Kidney capillary endothelial cell (primary cell): ENCODE data around the gene CSMD2.

ENCODE experiments used
- DNase-seq: peaks from one replicate; pipeline ENCODE4 v3.0.0-alpha.2; 2018; ENCODE audit warnings: low spot score

Gene CSMD2

DNA sequence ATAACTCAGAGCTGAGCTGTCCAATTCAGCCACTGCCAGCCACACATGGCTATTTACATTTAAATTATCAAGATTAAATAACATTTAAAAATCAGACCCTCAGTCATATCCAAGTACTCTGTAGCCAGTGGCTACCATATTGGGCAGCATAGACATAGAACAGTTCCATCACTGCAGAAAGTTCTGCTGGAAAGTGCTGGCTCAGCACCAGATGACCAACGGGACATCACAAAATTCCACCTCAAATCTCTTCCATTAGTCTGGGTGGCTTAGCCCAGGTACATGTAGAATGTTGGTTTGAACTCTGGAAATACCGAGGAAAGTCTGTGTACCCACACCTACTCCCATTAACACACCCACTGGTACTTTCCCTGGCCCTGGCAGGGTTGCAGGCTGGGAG, 563.3 kb downstream of the CSMD2 start:
- no peak for DNase-seq

- no peak for DNase-seq
Measured at GRCh38 chr1:33599516-33600115, 565.4 kb downstream of the CSMD2 start.

DNA sequence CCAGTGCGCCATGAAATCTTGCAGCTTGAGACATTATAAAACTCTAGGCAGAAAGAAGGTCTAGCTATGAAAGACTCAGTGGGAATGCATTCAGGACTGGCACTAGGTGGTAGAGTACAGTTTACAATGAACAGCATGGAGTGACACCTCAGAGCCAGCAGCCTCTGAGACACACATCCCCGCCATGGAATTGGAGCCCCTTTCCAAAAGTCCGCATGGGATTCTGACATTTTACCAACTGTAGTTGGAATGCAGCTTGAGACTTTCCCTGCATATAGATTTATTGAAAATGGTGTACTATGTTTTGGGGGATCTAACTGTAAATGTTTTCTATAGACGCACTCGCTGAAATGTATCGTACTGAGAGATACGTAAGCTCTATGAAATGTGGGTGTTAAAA, 576.3 kb downstream of the CSMD2 start:
- DNase-seq, result no peak

- no peak for DNase-seq
Measured at GRCh38 chr1:33586795-33587194, 578.2 kb downstream of the CSMD2 start.

DNA sequence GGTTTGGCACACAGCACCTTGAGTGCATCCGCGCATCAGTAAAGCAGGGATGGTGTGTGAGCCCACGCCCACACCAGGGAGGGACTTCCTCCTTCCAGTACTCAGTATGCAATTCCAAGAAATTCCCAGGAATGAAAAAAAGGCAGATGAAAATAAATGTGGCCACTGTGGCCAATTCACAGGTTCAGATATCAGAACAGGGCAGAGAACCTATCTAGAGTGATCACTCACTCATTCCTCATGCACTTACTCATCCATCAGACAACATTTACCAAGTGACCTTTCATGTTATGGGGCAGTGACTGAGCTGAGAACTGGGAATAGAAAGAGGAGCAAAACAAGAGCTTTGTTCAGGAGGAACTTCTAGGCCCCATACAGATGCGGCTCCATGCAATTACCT, 578.9 kb downstream of the CSMD2 start:
- DNase-seq, result no peak

DNA sequence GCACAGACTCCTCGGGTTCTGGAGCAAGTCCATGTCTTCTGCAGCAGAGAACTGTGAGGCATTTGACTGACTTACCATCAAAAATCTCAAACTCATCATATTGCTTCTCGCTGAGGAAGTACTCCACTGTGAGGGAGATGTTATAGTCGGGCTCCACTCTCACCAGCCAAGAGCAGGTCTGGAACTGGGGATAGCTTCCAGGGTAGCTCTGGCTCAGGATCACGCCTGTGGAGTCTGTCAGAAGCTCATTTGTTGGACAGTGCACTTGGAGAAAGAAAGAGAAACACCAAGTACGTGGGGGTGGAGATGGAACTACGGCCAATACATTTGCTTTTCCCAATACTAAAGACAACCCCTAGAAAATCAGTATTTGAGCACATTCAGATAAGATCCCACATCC, 581.5 kb downstream of the CSMD2 start:
- DNase-seq, result no peak

DNA sequence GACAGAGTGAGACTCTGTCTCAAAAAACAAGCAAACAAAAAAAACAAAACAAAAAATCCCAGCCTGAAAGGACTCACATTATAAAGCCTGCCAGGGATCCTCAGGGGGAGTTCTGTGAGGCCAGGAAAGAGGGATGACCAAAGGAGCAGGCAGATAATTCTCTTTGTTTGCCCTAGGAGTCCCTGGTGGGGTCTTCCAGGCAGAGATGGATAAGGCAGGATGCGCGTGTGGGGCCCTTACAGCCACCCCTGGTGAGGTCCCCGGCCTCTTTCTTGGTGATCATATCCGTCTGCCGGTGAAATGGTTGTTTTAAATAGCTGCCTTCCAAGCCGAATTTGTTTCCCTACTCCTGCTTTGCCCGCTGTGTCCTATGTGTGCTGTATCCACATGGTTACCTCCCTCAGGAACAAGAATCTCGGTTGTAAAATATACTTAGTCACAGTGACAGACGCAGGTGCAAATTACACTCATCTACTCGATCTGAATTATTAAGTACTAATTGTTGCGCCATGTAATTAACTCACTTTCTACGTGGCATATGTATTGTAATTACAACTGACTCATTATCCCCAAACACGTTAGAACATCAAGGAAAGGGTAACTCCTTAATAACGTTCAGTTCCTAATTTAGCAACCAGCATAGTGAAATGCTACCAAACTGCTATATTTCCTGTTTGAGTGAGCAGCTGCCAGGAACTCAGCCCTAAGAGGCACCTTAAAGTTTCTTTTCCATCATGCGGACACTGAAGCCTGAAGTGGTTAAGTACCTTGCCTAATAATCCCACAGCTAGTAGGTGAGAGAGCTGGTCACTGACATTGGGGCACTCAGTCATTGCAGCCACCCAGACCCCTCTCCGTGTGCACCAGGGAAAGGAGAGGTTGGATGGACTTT, 586.2 kb downstream of the CSMD2 start:
- DNase-seq, result no peak

GRCh38 chr1:33577663-33578062, 587.4 kb downstream of the CSMD2 start:
- DNase-seq, result no peak

- DNase-seq, result no peak
Measured at GRCh38 chr1:33576821-33577599, 588.0 kb downstream of the CSMD2 start.

DNA sequence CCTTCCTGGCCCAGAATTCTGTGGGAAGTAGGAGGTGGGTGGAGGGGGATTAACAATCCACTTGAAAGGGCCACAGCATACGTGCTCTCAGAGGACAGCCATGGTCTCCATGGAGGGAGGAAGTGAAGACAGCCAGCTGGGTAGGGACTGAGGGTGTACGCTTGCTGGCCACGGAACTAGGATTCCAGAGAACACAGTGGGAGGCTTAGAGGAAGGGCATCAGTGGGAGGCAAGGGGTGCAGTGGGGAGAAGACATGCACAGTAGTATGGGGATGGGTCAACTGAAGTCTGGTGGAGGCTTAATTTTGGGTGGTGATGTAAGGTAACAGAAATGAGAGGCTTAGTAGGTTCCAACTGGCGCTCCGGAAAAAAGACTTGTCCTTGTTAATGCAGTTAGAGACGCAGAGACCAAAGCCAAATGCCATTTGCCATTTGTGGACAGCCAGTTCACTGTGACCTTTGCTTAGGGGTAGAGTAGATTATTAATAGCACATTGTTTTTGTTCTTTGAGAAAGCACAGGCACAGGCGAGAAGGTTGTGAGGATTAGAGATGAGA, 589.6 kb downstream of the CSMD2 start:
- no peak for DNase-seq

GRCh38 chr1:33573661-33574060, 591.4 kb downstream of the CSMD2 start:
- DNase-seq, result no peak

GRCh38 chr1:33572387-33572786, 592.6 kb downstream of the CSMD2 start:
- no peak for DNase-seq

DNA sequence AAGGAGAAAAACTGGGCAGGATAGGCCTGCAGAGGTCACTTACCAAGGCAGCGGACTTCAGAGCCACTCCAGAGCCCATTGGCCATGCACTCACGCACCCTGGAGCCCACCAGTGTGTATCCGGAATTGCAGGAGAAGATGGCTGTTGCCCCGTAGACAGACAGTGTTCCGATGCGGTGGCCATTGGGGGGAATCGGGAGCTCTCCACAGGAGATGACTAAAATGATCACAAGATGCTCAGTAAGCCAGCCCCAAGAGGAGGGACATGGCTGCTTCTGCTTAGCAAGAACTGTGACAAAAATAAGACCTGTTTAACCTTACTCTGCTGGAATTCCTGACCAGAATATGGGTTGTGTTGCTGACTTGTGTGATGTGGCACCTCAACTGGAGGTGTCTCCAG, 595.7 kb downstream of the CSMD2 start:
- DNase-seq, result no peak

GRCh38 chr1:33563699-33564098, 601.3 kb downstream of the CSMD2 start:
- DNase-seq, result no peak

- DNase-seq, result no peak
Measured at GRCh38 chr1:33562563-33562962, 602.5 kb downstream of the CSMD2 start.

GRCh38 chr1:33561576-33561975, 603.5 kb downstream of the CSMD2 start:
- no peak for DNase-seq

DNA sequence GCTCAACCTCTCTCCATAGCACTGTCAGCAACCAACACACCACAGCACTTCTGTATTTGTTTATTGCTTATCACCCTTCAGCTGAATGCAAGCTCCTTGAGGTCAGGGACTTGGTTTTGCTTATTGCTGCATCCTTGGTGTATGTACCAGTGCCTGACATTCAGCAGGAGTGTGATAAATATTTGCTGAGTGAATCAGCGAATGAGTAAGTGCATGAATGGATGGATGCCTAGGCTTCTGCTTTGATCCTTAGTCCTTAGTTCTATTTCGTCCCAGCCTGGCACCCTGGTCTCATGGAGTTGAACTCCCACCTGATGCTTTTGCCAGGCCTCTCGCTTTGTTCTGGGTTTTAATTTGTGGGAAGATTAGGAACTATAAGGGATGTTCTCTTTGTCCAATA, 604.4 kb downstream of the CSMD2 start:
- DNase-seq, result no peak

DNA sequence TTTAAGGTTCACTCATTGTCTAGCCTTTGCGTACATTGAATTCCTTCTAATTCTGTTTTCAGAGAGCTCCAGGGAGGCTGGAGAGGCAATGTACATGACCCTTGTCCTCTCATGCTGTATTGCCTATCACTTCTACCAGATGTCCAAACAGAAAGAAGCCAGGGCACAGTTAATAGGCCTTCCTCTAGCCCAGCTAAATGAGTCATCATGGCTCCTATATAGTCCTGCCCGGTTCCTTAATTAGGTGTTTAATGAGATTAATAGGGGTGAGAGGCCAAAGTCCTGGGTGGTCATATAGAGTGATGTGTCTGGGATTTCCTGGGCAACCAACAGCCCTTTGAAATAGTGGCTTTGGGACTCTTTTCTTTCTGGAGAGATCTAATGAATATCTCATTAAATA, 616.3 kb downstream of the CSMD2 start:
- DNase-seq, result no peak

- no peak for DNase-seq
Measured at GRCh38 chr1:33548319-33548718, 616.7 kb downstream of the CSMD2 start.

DNA sequence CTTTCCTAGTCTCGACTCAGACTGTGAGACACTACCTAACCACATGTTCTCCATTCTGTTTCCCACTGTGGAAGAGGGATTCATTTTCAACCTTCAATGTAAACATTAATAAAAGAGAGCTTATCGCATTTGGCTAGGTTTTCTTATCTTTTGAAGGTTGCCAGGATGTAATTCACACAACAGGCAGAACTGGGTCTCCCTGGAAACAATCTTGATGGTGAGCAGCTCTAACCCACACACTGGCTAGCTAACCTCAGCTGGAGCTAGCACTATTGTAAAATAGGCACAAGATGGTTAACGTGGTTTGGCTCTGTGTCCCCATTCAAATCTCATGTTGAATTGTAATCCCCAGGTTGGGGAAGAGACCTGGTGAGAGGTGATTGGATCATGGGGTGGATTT, 617.5 kb downstream of the CSMD2 start:
- no peak for DNase-seq

- DNase-seq, result no peak
Measured at GRCh38 chr1:33541966-33542365, 623.1 kb downstream of the CSMD2 start.

DNA sequence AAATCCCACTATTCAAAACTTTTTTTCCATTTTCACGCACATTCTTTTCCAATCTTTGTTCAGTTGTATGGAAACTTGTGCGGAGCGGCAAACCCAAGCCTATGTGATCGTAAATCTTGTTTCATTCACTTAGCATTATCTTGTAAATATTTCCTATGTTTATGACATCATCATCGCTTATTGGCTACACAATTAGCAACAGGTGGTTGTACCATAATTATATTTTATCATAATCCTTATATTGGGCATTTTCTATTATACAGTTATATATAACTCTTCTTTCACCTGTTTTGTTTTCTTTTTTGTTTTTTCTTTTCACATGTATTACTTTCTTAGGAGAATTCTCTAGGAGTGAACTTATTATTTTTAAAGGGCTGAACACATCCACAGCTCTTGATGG, 627.1 kb downstream of the CSMD2 start:
- no peak for DNase-seq

GRCh38 chr1:33535334-33535733, 629.7 kb downstream of the CSMD2 start:
- no peak for DNase-seq
